ENCODE data around the gene RASA2. TPM values are rescaled to one million over a fixed set of nuclear protein-coding genes. Genes with fewer than 3 reads are reported as not detected.

The RASA2 gene
- total and polyA plus RNA-seq, 2 of the 8 experiments (the other 6 are each of a cell fraction or from before 2014, with no cell fraction given): 3.5 to 15.9 TPM

- ChIA-PET POLR2A (ENCODE audit: partially characterized antibody) (no interaction called here), CTCF (ENCODE audit: partially characterized antibody) (interaction anchor here (0.5 to 5.2 kb wide), 4 partner anchors 12 to 115 kb away, joined by 3 to 28 read pairs (median 4); no protein-coding TSS in a partner anchor)
- no peak overlapping the region for H3K4me2 ChIP-seq (ENCODE audit: insufficient read depth in 1 of 2, low read depth in 2 of 2, low read length in 2 of 2)
- H3K14ac ChIP-seq (ENCODE audit: insufficient read length): no peak overlapping the region
- H4K91ac ChIP-seq (replicated peaks; ENCODE audit: insufficient read length, low read length): no peak overlapping the region
- no peak overlapping the region for H2BK20ac ChIP-seq (ENCODE audit: low read length)
- no peaks in the 10 kb centered on the region; a peak in 2 of 8 replicates for H3K36me3 ChIP-seq (ENCODE audit: control insufficient read depth in 2 of 4, insufficient read depth in 4 of 4, low read length in 3 of 4)
- no peaks in the 10 kb centered on the region for H3K79me2 ChIP-seq (ENCODE audit: control insufficient read depth in 1 of 2, insufficient read depth in 2 of 2, low read length in 2 of 2)
- H3K23me2 ChIP-seq (ENCODE audit: low read depth, low read length): peaks cover 2% of the 10 kb centered on the region; the same call in 1 of the 2 replicates
- H2AK5ac ChIP-seq (ENCODE audit: low read depth, low read length): no peak overlapping the region
- no peak overlapping the region for H2AFZ ChIP-seq (ENCODE audit: low read length)
- no peak for TF ChIP-seq BACH1 (IDR thresholded peaks at IDR 0.05; ENCODE audit: low read length)
- no peak overlapping the region for H2BK5ac ChIP-seq (ENCODE audit: low read depth, low read length)
- no peak overlapping the region for H2BK12ac ChIP-seq (ENCODE audit: low read depth, low read length)
- H3K4ac ChIP-seq (replicated peaks; ENCODE audit: insufficient read length, low read depth, low read length): no peak overlapping the region
- no peak for FAIRE-seq
- H3K4me3 ChIP-seq (ENCODE audit: extremely low read depth in 1 of 4, insufficient read depth in 2 of 4, low read depth in 3 of 4, low read length in 4 of 4): no peak overlapping the region
- H3K9me3 ChIP-seq (ENCODE audit: insufficient read depth in 2 of 2, low read depth in 1 of 2, low read length in 1 of 2): no peaks in the 10 kb centered on the region; a peak in 1 of 4 replicates
- H4K20me1 ChIP-seq (replicated peaks in 1 of 2; ENCODE audit: control insufficient read depth in 1 of 2, insufficient read depth in 2 of 2, low read length in 2 of 2): no peaks in the 10 kb centered on the region
- no peak overlapping the region for H2BK15ac ChIP-seq (ENCODE audit: low read length)
- no peak overlapping the region for H3K27ac ChIP-seq (ENCODE audit: low read depth, low read length)
- WGBS, 2 experiments (ENCODE audit: extremely low coverage in 1 of 2, insufficient coverage in 1 of 2, insufficient read length in 1 of 2, insufficient replicate concordance in 2 of 2, low coverage in 1 of 2, low lambda C conversion rate in 2 of 2, missing lambda C conversion rate in 1 of 2): 93% methylated on average over 3 of the region's 3 CpGs; no CpG with 5 or more reads in 1 of the 2 experiments
- no peaks in the 10 kb centered on the region for H3K4me1 ChIP-seq (replicated peaks in 1 of 4; ENCODE audit: control insufficient read depth in 3 of 4, insufficient read depth in 4 of 4, low read length in 3 of 4)
- H4K8ac ChIP-seq (ENCODE audit: extremely low read depth, insufficient read depth, low read length): no peak overlapping the region
- no peak overlapping the region for H3K18ac ChIP-seq (ENCODE audit: extremely low read depth, low read length)
- no peak overlapping the region for H3K56ac ChIP-seq (replicated peaks; ENCODE audit: insufficient read length, low read depth, low read length)
- no peak overlapping the region for H2BK120ac ChIP-seq (replicated peaks; ENCODE audit: low read depth, low read length)
- no peaks in the 10 kb centered on the region for H3K27me3 ChIP-seq (replicated peaks in 1 of 4; ENCODE audit: control insufficient read depth in 3 of 4, extremely low read depth in 1 of 4, insufficient read depth in 3 of 4, low read length in 3 of 4)
- no peak overlapping the region for H4K5ac ChIP-seq (ENCODE audit: insufficient read length, low read depth, low read length)
- no peak overlapping the region for H3K9ac ChIP-seq (replicated peaks in 1 of 4; ENCODE audit: extremely low read depth in 1 of 4, low read depth in 3 of 4, low read length in 3 of 4)
- no peak for DNase-seq (ENCODE audit: low read depth in 1 of 2, low spot score in 2 of 2)
- no peak overlapping the region for H3K23ac ChIP-seq (ENCODE audit: insufficient read length)
- no peaks in the 10 kb centered on the region for H3K79me1 ChIP-seq (ENCODE audit: low read depth, low read length)
Measured at GRCh38 chr3:141546081-141546480, 59.3 kb downstream of the RASA2 start.

All from H1 (cell line).